ENCODE data around the gene NELFE.
A peak's percentile ranks its signal among the peaks of the same experiment; 100 is the strongest.
"Not testable (repeated sequence)": the region's sequence is repeated elsewhere in the genome, so short reads cannot be mapped to it uniquely, and the experiment has no call there.

Gene NELFE

GRCh38 chr6:31915351-31915750 lies 43.4 kb downstream of the NELFE start:
- no peak overlapping the region for H3K27ac ChIP-seq
- no peaks in the 10 kb centered on the region for H3K36me3 ChIP-seq (ENCODE audit: insufficient read depth, low read length)
- TF ChIP-seq POLR2AphosphoS5 (IDR thresholded peaks at IDR 0.05; ENCODE audit: borderline replicate concordance, low read depth, low read length) = no peak
- no peak for TF ChIP-seq FOXP2 (optimal IDR thresholded peaks at IDR 0.05; ENCODE audit: control extremely low read depth, extremely low read length, insufficient read depth)
- TF ChIP-seq EZH2 (IDR thresholded peaks at IDR 0.05) = no peak
- no peak for DNase-seq (ENCODE audit: low read depth, low spot score)
- H3K9me3 ChIP-seq (ENCODE audit: low read depth, low read length) = no peaks in the 10 kb centered on the region
- no peak overlapping the region for H3K9ac ChIP-seq (ENCODE audit: insufficient read length)
- no peak overlapping the region for H3K4me3 ChIP-seq

DNA sequence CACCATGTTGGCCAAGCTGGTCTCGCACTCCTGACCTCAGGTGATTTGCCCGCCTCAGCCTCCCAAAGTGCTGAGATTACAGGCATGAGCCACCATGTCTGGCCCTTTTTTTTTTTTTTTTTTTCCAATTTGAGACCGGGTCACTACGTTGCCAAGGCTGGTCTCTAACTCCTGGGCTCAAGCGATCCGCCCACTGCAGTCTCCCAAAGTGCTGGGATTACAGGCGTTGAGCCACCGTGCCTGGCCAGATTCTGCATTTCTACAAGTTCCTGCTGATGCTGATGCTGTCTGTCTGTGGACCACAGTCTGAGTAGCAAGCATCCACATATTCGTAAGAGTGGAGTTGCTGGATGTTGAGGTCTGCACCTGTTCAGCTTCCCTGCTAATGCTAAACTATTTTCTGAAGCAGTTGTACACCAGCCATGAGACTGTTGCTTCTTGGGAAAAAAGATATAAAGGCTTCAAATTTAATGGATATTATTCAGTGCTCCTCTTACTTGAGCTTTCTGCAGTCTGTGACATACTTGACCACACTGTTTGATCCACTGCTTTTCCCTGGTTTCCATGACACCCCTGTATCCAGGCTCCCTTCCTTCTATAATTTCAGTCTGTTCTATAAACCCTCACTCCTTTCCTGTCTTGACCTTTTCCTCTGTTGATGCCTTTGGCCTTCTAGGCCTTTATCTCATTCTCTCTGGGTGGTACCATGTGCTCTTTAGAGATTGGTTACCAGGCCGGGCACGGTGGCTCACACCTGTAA lies 46.8 kb downstream of the NELFE start:
- H3K9ac ChIP-seq (ENCODE audit: insufficient read length) = no peak overlapping the region

GRCh38 chr6:31909298-31909697 lies 49.5 kb downstream of the NELFE start:
- not testable (repeated sequence) for H3K36me3 ChIP-seq (ENCODE audit: insufficient read depth, low read length); H3K9ac ChIP-seq (ENCODE audit: insufficient read length); DNase-seq (ENCODE audit: low read depth, low spot score); H3K27ac ChIP-seq; H3K9me3 ChIP-seq (ENCODE audit: low read depth, low read length); H3K4me3 ChIP-seq

More for the DNA sequence above, 46.8 kb downstream of the NELFE start:
- H3K4me3 ChIP-seq = no peak overlapping the region
- DNase-seq (ENCODE audit: low read depth, low spot score) = no peak
- H3K36me3 ChIP-seq (ENCODE audit: insufficient read depth, low read length) = no peaks in the 10 kb centered on the region
- TF ChIP-seq POLR2AphosphoS5 (IDR thresholded peaks at IDR 0.05; ENCODE audit: borderline replicate concordance, low read depth, low read length) (no peak), EZH2 (IDR thresholded peaks at IDR 0.05) (no peak), FOXP2 (optimal IDR thresholded peaks at IDR 0.05; ENCODE audit: control extremely low read depth, extremely low read length, insufficient read depth) (no peak)
- no peaks in the 10 kb centered on the region for H3K9me3 ChIP-seq (ENCODE audit: low read depth, low read length)
- H3K27ac ChIP-seq = no peak overlapping the region

DNA sequence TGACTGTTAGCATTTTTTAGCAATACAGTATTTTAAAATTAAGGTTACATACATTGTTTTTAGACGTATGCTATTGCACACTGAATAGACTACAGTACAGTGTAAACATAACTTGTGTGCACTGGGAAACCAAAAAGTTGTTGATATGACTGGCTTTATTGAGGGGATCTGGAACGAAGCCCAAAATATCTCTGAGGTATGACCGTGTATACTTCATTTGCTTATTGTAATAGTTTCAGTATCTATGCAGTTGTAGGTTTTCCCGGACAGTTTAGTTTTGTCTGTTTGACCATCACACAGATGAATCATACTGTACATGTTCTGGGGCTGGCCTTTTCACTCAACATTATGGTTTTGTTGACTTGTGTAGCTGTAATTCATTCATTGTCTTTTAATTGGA lies 50.0 kb downstream of the NELFE start:
- H3K9me3 ChIP-seq (ENCODE audit: low read depth, low read length) = no peaks in the 10 kb centered on the region
- no peak overlapping the region for H3K4me3 ChIP-seq
- no peak for TF ChIP-seq EZH2 (IDR thresholded peaks at IDR 0.05)
- TF ChIP-seq FOXP2 (optimal IDR thresholded peaks at IDR 0.05; ENCODE audit: control extremely low read depth, extremely low read length, insufficient read depth) = no peak
- TF ChIP-seq POLR2AphosphoS5 (IDR thresholded peaks at IDR 0.05; ENCODE audit: borderline replicate concordance, low read depth, low read length) = no peak
- H3K27ac ChIP-seq = peak overlapping the region; percentile 60; the same call in 1 of the 2 replicates
- no peaks in the 10 kb centered on the region for H3K36me3 ChIP-seq (ENCODE audit: insufficient read depth, low read length)
- H3K9ac ChIP-seq (ENCODE audit: insufficient read length) = no peak overlapping the region
- DNase-seq (ENCODE audit: low read depth, low spot score) = no peak

DNA sequence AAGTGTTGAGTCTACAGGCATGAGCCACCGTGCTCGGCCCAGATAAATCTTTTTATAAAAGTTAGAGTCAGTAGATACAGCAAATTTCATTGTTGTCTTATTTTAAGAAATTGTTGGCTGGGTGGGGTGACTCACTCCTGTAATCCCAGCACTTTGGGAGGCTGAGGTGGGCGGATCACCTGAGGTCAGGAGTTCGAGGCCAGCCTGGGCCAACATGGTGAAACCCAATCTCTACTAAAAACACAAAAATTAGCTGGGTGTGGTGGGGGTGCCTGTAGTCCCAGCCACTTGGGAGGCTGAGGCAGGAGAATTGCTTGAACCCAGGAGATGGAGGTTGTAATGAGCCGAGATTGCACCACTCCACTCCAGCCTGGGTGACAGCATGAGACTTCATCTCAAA lies 50.5 kb downstream of the NELFE start:
- H3K36me3 ChIP-seq (ENCODE audit: insufficient read depth, low read length); H3K4me3 ChIP-seq; DNase-seq (ENCODE audit: low read depth, low spot score); H3K9ac ChIP-seq (ENCODE audit: insufficient read length); H3K9me3 ChIP-seq (ENCODE audit: low read depth, low read length); H3K27ac ChIP-seq: not testable (repeated sequence)

DNA sequence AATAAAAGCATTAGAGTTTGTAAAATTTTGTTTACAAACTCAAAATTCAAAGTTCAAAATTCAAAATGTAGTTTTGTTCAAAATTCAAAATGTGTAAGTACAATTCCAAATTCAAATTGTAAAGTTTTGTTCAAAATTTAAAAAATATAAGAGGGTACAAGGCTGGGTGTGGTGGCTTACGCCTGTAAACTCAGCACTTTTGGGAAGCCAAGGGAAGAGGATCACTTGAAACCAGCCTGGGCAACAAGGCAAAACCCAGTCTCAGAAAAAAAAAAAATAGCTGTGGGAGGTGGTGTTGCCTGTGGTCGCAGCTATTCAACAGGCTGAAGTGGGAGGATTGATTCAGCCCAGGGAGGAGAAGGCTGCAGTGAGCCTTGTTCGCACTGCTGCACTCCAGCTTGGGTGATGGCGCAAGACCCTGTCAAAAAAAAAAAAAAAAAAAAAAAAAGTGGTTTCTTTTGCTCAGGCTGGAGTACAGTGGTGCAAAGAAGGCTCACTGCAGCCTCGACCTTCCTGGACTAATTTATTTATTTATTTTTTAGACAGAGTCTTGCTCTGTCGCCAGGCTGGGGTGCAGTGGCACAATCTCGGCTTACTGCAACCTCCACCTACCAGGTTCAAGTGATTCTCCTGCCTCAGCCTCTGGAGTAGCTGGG lies 51.5 kb downstream of the NELFE start:
- Histone ChIP-seq H3K4me3 (no peak overlapping the region), H3K9ac (ENCODE audit: insufficient read length) (no peak overlapping the region), H3K27ac (0 out of 2 replicates have a peak overlapping the region, but pooled peaks have one; percentile 3), H3K9me3 (ENCODE audit: low read depth, low read length) (no peaks in the 10 kb centered on the region), H3K36me3 (ENCODE audit: insufficient read depth, low read length) (no peaks in the 10 kb centered on the region)
- TF ChIP-seq EZH2 (IDR thresholded peaks at IDR 0.05) = no peak
- no peak for TF ChIP-seq FOXP2 (optimal IDR thresholded peaks at IDR 0.05; ENCODE audit: control extremely low read depth, extremely low read length, insufficient read depth)
- TF ChIP-seq POLR2AphosphoS5 (IDR thresholded peaks at IDR 0.05; ENCODE audit: borderline replicate concordance, low read depth, low read length) = no peak
- no peak for DNase-seq (ENCODE audit: low read depth, low spot score)

- H3K27ac ChIP-seq; H3K9ac ChIP-seq (ENCODE audit: insufficient read length); H3K9me3 ChIP-seq (ENCODE audit: low read depth, low read length); H3K4me3 ChIP-seq; H3K36me3 ChIP-seq (ENCODE audit: insufficient read depth, low read length); DNase-seq (ENCODE audit: low read depth, low spot score): not testable (repeated sequence)
Observed at GRCh38 chr6:31906727-31907126, 52.0 kb downstream of the NELFE start.

DNA sequence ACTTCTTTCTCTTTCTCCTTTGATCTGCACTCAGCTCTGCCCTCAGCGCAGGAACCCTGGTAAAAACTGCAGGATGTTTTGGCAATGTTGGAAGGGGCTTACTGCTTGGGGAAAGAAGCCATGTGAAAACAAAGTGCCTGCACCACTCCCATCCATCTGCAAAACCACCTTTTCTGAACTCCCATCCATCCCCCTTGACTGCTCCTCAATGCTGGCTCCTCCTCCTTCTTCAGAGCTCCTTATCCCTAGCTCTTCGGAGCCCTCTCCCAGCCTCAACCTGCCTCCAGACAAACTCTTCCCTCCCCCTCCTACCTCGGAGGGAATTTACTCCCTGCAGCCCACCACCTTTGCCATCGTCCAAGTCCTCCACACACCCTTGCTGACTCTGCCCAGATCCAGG lies 52.6 kb downstream of the NELFE start:
- no peak overlapping the region for H3K9ac ChIP-seq (ENCODE audit: insufficient read length)
- TF ChIP-seq FOXP2 (optimal IDR thresholded peaks at IDR 0.05; ENCODE audit: control extremely low read depth, extremely low read length, insufficient read depth) = no peak
- no peak for TF ChIP-seq EZH2 (IDR thresholded peaks at IDR 0.05)
- no peak for TF ChIP-seq POLR2AphosphoS5 (IDR thresholded peaks at IDR 0.05; ENCODE audit: borderline replicate concordance, low read depth, low read length)
- H3K4me3 ChIP-seq = no peak overlapping the region
- H3K9me3 ChIP-seq (ENCODE audit: low read depth, low read length) = no peaks in the 10 kb centered on the region
- no peaks in the 10 kb centered on the region for H3K36me3 ChIP-seq (ENCODE audit: insufficient read depth, low read length)
- no peak overlapping the region for H3K27ac ChIP-seq
- DNase-seq (ENCODE audit: low read depth, low spot score) = no peak

GRCh38 chr6:31905041-31905440 lies 53.7 kb downstream of the NELFE start:
- no peaks in the 10 kb centered on the region for H3K9me3 ChIP-seq (ENCODE audit: low read depth, low read length)
- TF ChIP-seq EZH2 (IDR thresholded peaks at IDR 0.05) (no peak), POLR2AphosphoS5 (IDR thresholded peaks at IDR 0.05; ENCODE audit: borderline replicate concordance, low read depth, low read length) (no peak), FOXP2 (optimal IDR thresholded peaks at IDR 0.05; ENCODE audit: control extremely low read depth, extremely low read length, insufficient read depth) (no peak)
- H3K36me3 ChIP-seq (ENCODE audit: insufficient read depth, low read length) = no peaks in the 10 kb centered on the region
- DNase-seq (ENCODE audit: low read depth, low spot score) = no peak
- no peak overlapping the region for H3K27ac ChIP-seq
- H3K4me3 ChIP-seq = no peak overlapping the region
- H3K9ac ChIP-seq (ENCODE audit: insufficient read length) = no peak overlapping the region
